Activated T-cell treated with anti-CD3 and anti-CD28 coated beads, Interleukin-2, amount 50 U/mL, for 72 hours (primary cell): ENCODE results near the gene ADGRG3. TPM values are rescaled to one million over a fixed set of nuclear protein-coding genes. Genes with fewer than 3 reads are reported as not detected.
A peak's percentile ranks its signal among the peaks of the same experiment; 100 is the strongest.
"Not testable (repeated sequence)": the region's sequence is repeated elsewhere in the genome, so short reads cannot be mapped to it uniquely, and the experiment has no call there.

Source experiments
- ATAC-seq, 2 donors: fragments of 150-1000 bp; cut with Tn5 transposase; replicated peaks in 1 of 2; 2 replicates each; pipeline ENCODE4 v1.10.0; 2021; ENCODE audit warnings: moderate library complexity in 2 of 2, mild to moderate bottlenecking in 1 of 2
- DNase-seq, 2 donors: peaks; one replicate each; pipeline ENCODE4 v3.0.0; 2021 to 2022; ENCODE audit warnings: mixed read lengths in 1 of 2
- H3K27ac Mint-ChIP-seq: one replicate; pipeline ENCODE4 v1.8.0; 2022; ENCODE audit warnings: mild to moderate bottlenecking, moderate library complexity, mixed read lengths
- H3K27me3 Mint-ChIP-seq: one replicate; pipeline ENCODE4 v1.8.0; 2022; ENCODE audit warnings: low read depth, mixed read lengths
- H3K36me3 Mint-ChIP-seq, 2 donors: one replicate each; pipeline ENCODE4 v1.8.0; 2022; ENCODE audit warnings: mixed read lengths in 2 of 2, mild to moderate bottlenecking in 1 of 2; ENCODE audit not compliant: insufficient read depth in 2 of 2
- H3K4me1 Mint-ChIP-seq: one replicate; pipeline ENCODE4 v1.8.0; 2022; ENCODE audit warnings: low read depth, mixed read lengths
- H3K4me3 Mint-ChIP-seq, 2 donors: one replicate each; pipeline ENCODE4 v1.8.0; 2022; ENCODE audit warnings: mild to moderate bottlenecking in 2 of 2, mixed read lengths in 2 of 2, moderate library complexity in 2 of 2
- H3K9me3 Mint-ChIP-seq, 2 donors: one replicate each; pipeline ENCODE4 v1.8.0; 2022; ENCODE audit warnings: mixed read lengths in 2 of 2
- total RNA-seq, 2 donors: library from RNA; stranded (reverse); gene quantifications; one replicate each; pipeline ENCODE4 v1.2.3, GENCODE V29; 2022

ADGRG3 gene
- total RNA-seq, 2 donors from 2014 or later, result 0.09 TPM; not detected in 1

GRCh38 chr16:57700781-57701551, 32.9 kb downstream of the ADGRG3 start:
- Mint-ChIP-seq H3K4me1 (no peaks in the 10 kb centered on the region), H3K27ac (no peak overlapping the region), H3K36me3 (peaks cover 0 to 2% of the 10 kb centered on the region in 2 donors), H3K4me3 (no peak overlapping the region), H3K9me3 (no peaks in the 10 kb centered on the region), H3K27me3 (no peaks in the 10 kb centered on the region)
- ATAC-seq, result no peak
- no peak for DNase-seq

GRCh38 chr16:57701759-57702371, 33.8 kb downstream of the ADGRG3 start:
- peaks cover 0 to 2% of the 10 kb centered on the region in 2 donors for H3K9me3 Mint-ChIP-seq
- no peak overlapping the region for H3K4me3 Mint-ChIP-seq
- no peak for DNase-seq
- peaks cover 0 to 2% of the 10 kb centered on the region in 2 donors for H3K36me3 Mint-ChIP-seq
- peaks cover 3% of the 10 kb centered on the region for H3K4me1 Mint-ChIP-seq
- no peak overlapping the region for H3K27ac Mint-ChIP-seq
- H3K27me3 Mint-ChIP-seq, result no peaks in the 10 kb centered on the region
- ATAC-seq, result no peak

DNA sequence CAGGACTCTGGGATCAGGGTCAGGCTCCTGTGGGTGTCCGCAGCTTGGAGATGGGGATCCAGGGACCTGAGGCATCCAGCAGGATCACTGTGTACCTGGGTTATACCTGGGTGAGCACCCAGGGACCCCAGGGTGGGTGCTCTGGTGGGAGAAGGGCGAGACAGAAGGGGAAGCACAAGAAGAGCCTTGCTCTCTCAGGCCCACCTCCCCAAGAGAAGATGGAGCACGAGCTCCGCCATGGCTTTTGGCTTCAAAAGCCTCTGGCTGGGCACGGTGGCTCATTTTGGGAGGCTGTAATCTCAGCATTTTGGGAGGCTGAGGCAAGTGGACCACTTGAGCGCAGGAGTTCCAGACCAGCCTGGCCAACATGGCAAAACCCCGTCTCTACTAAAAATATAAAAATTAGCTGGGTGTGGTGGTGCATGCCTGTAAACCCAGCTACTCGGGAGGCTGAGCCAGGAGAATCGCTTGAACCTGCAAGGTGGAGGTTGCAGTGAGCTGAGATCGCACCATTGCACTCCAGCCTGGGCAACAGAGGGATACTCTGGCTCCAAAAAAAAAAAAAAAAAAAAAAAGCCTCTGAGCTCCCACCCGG, 35.4 kb downstream of the ADGRG3 start:
- no peaks in the 10 kb centered on the region for H3K27me3 Mint-ChIP-seq
- no peak for ATAC-seq
- H3K27ac Mint-ChIP-seq, result no peak overlapping the region
- DNase-seq, result no peak
- peaks cover 13% of the 10 kb centered on the region for H3K4me1 Mint-ChIP-seq
- H3K9me3 Mint-ChIP-seq, result peaks cover 0 to 3% of the 10 kb centered on the region in 2 donors
- no peak overlapping the region for H3K4me3 Mint-ChIP-seq
- H3K36me3 Mint-ChIP-seq, result peaks cover 0 to 2% of the 10 kb centered on the region in 2 donors

- H3K9me3 Mint-ChIP-seq, result peaks cover 0 to 3% of the 10 kb centered on the region in 2 donors
- H3K4me3 Mint-ChIP-seq, result no peak overlapping the region
- no peak overlapping the region for H3K27ac Mint-ChIP-seq
- H3K4me1 Mint-ChIP-seq, result peaks cover 13% of the 10 kb centered on the region
- H3K27me3 Mint-ChIP-seq, result no peaks in the 10 kb centered on the region
- peaks cover 0 to 2% of the 10 kb centered on the region in 2 donors for H3K36me3 Mint-ChIP-seq
- ATAC-seq (no peak), DNase-seq (no peak)
These were observed 36.2 kb downstream of the ADGRG3 start for GRCh38 chr16:57704011-57704904.

DNA sequence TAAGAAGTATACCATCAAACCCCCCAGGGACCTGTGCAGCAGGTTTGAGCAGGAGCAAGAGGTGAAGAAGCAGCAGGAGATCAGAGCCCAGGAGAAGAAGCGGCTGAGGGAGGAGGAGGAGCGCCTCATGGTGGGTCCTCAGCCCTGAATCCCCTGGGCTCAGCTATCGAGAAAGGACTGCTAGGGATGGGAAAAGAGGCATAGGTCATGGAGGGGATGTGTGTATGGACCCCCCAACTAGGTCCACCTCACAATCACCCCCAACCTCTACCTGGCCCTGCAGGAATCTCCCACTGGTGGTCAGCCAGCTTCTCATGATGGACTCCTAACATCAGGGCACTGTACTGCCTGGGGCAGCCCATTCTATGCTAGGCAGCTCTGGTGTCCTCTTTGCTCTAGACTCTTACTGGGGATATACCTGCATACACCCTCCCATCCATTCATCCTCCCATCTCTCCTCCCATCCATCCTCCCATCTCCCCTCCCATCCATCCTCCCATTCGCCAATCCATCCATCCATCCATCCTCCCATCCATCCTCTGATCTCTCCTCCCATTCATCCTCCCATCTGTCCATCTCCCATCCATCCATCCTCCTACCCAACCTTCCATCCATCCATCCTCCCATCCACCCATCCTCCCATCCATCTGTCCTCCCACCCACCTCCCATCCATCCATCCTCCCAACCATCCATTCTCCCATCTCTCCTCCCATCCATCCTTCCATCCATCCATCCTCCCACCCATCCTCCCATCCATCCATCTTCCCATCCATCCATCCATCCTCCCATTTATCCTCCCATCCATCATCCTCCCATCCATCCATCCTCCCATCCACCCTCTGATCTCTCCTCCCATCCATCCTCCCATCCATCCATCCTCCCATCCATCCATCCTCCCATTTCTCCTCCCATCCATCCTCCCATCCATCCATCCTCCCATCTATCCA, 37.1 kb downstream of the ADGRG3 start:
- H3K27me3 Mint-ChIP-seq, result no peaks in the 10 kb centered on the region
- H3K9me3 Mint-ChIP-seq, result peaks cover 0 to 3% of the 10 kb centered on the region in 2 donors
- no peak overlapping the region for H3K4me3 Mint-ChIP-seq
- no peak for DNase-seq
- no peak overlapping the region for H3K27ac Mint-ChIP-seq
- no peak for ATAC-seq
- H3K4me1 Mint-ChIP-seq, result peaks cover 13% of the 10 kb centered on the region
- H3K36me3 Mint-ChIP-seq, result peaks cover 0 to 2% of the 10 kb centered on the region in 2 donors

- H3K36me3 Mint-ChIP-seq, result peaks cover 0 to 2% of the 10 kb centered on the region in 2 donors
- H3K27me3 Mint-ChIP-seq, result no peaks in the 10 kb centered on the region
- peaks cover 13% of the 10 kb centered on the region for H3K4me1 Mint-ChIP-seq
- H3K9me3 Mint-ChIP-seq, result peaks cover 0 to 3% of the 10 kb centered on the region in 2 donors
- no peak for DNase-seq
- ATAC-seq, result no peak
- H3K27ac Mint-ChIP-seq, result no peak overlapping the region
- H3K4me3 Mint-ChIP-seq, result no peak overlapping the region
These were observed 38.6 kb downstream of the ADGRG3 start for GRCh38 chr16:57706717-57707116.

DNA sequence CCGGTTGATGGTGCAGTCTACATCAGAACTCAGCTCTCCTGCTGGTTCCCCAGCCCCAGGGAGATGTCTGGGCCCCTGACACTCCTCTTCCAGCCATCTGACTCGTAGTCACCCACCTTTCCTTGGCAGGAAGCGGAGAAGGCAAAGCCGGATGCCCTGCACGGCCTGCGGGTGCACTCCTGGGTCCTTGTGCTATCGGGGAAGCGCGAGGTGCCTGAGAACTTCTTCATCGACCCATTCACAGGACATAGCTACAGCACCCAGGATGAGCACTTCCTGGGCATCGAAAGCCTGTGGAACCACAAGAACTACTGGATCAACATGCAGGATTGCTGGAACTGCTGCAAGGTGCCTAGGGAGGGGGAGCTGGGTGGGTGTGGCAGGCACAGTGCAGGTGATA, 39.2 kb downstream of the ADGRG3 start:
- Mint-ChIP-seq H3K9me3 (peaks cover 0 to 3% of the 10 kb centered on the region in 2 donors), H3K4me1 (peaks cover 13% of the 10 kb centered on the region), H3K27ac (no peak overlapping the region), H3K36me3 (peaks cover 0 to 2% of the 10 kb centered on the region in 2 donors), H3K27me3 (no peaks in the 10 kb centered on the region), H3K4me3 (no peak overlapping the region)
- ATAC-seq, result no peak
- DNase-seq, result no peak

GRCh38 chr16:57708168-57708567, 40.1 kb downstream of the ADGRG3 start:
- DNase-seq, result no peak
- H3K27me3 Mint-ChIP-seq, result no peaks in the 10 kb centered on the region
- peaks cover 0 to 2% of the 10 kb centered on the region in 2 donors for H3K36me3 Mint-ChIP-seq
- peak; percentile 5 to 28 for ATAC-seq
- peaks cover 13% of the 10 kb centered on the region for H3K4me1 Mint-ChIP-seq
- no peak overlapping the region for H3K4me3 Mint-ChIP-seq
- peaks cover 0 to 3% of the 10 kb centered on the region in 2 donors for H3K9me3 Mint-ChIP-seq
- H3K27ac Mint-ChIP-seq, result no peak overlapping the region

DNA sequence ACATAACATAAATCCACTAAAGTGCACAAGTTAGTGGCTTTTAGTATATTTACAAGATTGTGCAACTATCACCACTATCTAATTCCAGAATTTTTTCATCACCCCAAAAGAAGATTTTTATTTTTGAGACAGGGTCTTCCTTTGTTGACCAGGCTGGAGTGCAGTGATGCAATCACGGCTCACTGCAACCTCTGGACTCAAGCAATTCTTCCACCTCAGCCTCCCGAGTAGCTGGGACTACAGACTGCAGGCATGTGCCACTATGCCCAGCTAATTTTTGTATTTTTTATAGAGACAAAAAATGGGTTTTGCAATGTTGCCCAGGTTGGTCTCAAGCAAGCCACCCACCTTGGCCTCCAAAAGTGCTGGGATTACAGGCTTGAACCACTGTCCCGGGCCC, 41.6 kb downstream of the ADGRG3 start:
- Mint-ChIP-seq H3K36me3 (peaks cover 0 to 2% of the 10 kb centered on the region in 2 donors), H3K4me3 (no peak overlapping the region), H3K9me3 (peaks cover 0 to 3% of the 10 kb centered on the region in 2 donors), H3K27me3 (no peaks in the 10 kb centered on the region), H3K4me1 (peaks cover 13% of the 10 kb centered on the region), H3K27ac (no peak overlapping the region)
- DNase-seq, result no peak
- no peak for ATAC-seq

GRCh38 chr16:57711346-57711745, 43.2 kb downstream of the ADGRG3 start:
- H3K4me1 Mint-ChIP-seq, result peaks cover 13% of the 10 kb centered on the region
- ATAC-seq (no peak), DNase-seq (no peak)
- no peaks in the 10 kb centered on the region for H3K27me3 Mint-ChIP-seq
- H3K9me3 Mint-ChIP-seq, result peaks cover 0 to 3% of the 10 kb centered on the region in 2 donors
- no peak overlapping the region for H3K27ac Mint-ChIP-seq
- no peaks in the 10 kb centered on the region for H3K36me3 Mint-ChIP-seq
- no peak overlapping the region for H3K4me3 Mint-ChIP-seq

DNA sequence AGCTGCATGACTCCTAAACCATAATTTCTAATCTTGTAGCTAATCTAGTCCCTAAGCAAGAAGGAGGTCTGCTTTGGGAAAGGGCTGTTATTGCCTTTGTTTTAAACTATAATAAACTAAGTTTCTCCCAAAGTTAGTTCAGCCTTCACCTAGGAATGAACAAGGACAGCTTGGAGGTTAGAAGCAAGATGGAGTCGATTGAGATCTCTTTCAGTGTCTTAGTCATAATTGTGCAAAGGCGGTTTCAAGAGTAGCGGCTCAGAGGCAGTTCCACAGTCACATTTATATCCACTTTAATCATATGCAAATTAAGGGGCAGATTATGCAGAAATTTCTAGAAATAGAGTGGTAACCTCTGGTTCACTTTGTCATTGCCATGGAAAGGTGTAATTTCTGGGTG, 43.9 kb downstream of the ADGRG3 start:
- ATAC-seq (peak in 1 of 2 donors; percentile 30), DNase-seq (no peak)
- H3K4me1 Mint-ChIP-seq, result peaks cover 9% of the 10 kb centered on the region
- H3K4me3 Mint-ChIP-seq, result no peak overlapping the region
- H3K36me3 Mint-ChIP-seq, result no peaks in the 10 kb centered on the region
- no peaks in the 10 kb centered on the region for H3K27me3 Mint-ChIP-seq
- no peaks in the 10 kb centered on the region for H3K9me3 Mint-ChIP-seq
- no peak overlapping the region for H3K27ac Mint-ChIP-seq

- H3K4me1 Mint-ChIP-seq, ATAC-seq, H3K9me3 Mint-ChIP-seq, H3K4me3 Mint-ChIP-seq, DNase-seq, H3K27me3 Mint-ChIP-seq, H3K36me3 Mint-ChIP-seq: not testable (repeated sequence)
- H3K27ac Mint-ChIP-seq, result peak overlapping the region; percentile 69
These were observed 44.5 kb downstream of the ADGRG3 start for GRCh38 chr16:57712569-57712968.
